Measurements from ENCODE around the gene TSPAN11.

The TSPAN11 gene

GRCh38 chr12:31037931-31038330 is 111.4 kb downstream of the TSPAN11 start:
- Histone ChIP-seq H3K14ac (ENCODE audit: low read length) (no peak overlapping the region), H2AFZ (ENCODE audit: low read length) (no peak overlapping the region), H3K36me3 (replicated peaks in 1 of 2; ENCODE audit: control insufficient read depth in 2 of 2, insufficient read depth in 2 of 2, low read length in 2 of 2) (no peaks in the 10 kb centered on the region), H3K23ac (ENCODE audit: low read depth, low read length, poor library complexity) (no peak overlapping the region), H2BK12ac (ENCODE audit: low read length) (no peak overlapping the region), H3K4me1 (ENCODE audit: control insufficient read depth in 2 of 2, insufficient read depth in 1 of 2, low read depth in 1 of 2, low read length in 2 of 2) (no peaks in the 10 kb centered on the region), H3K4ac (ENCODE audit: low read length) (no peak overlapping the region), H3K9me3 (replicated peaks in 1 of 2; ENCODE audit: control insufficient read depth in 2 of 2, insufficient read depth in 1 of 2, low read depth in 1 of 2, low read length in 2 of 2) (no peaks in the 10 kb centered on the region), H3K18ac (ENCODE audit: low read length) (no peak overlapping the region), H2AK5ac (ENCODE audit: low read depth, low read length) (no peak overlapping the region), H2BK120ac (ENCODE audit: low read depth, low read length) (no peak overlapping the region), H3K9ac (ENCODE audit: low read depth, low read length, poor library complexity) (no peak overlapping the region), H3K4me3 (ENCODE audit: low read length in 2 of 2) (no peak overlapping the region), H2BK5ac (ENCODE audit: low read length) (no peak overlapping the region), H3K27ac (replicated peaks; ENCODE audit: low read length) (no peak overlapping the region), H3K79me1 (ENCODE audit: low read depth, low read length) (no peaks in the 10 kb centered on the region), H3K4me2 (ENCODE audit: insufficient read depth, low read length, poor library complexity, severe bottlenecking) (no peak overlapping the region), H4K8ac (ENCODE audit: low read depth, low read length) (no peak overlapping the region), H3K27me3 (ENCODE audit: control insufficient read depth in 3 of 3, insufficient read depth in 3 of 3, low read depth in 1 of 3, low read length in 3 of 3) (peaks cover 0 to 3% (median 0%) of the 10 kb centered on the region in 3 experiments), H2BK15ac (ENCODE audit: low read length) (no peak overlapping the region), H4K91ac (ENCODE audit: low read depth, low read length, poor library complexity) (no peak overlapping the region)
- no CpG with 5 or more reads among the region's 2 CpGs for WGBS, 2 donors (ENCODE audit: extremely low coverage in 2 of 2, insufficient read length in 2 of 2, insufficient replicate concordance in 1 of 2)
- DNase-seq (ENCODE audit: low spot score): no peak

GRCh38 chr12:31041033-31041564 is 114.6 kb downstream of the TSPAN11 start:
- no peaks in the 10 kb centered on the region for H3K4me1 ChIP-seq (ENCODE audit: control insufficient read depth in 2 of 2, insufficient read depth in 1 of 2, low read depth in 1 of 2, low read length in 2 of 2)

More at GRCh38 chr12:31041033-31041564, 114.6 kb downstream of the TSPAN11 start:
- Histone ChIP-seq H3K23ac (ENCODE audit: low read depth, low read length, poor library complexity) (no peak overlapping the region), H3K18ac (ENCODE audit: low read length) (no peak overlapping the region), H4K91ac (ENCODE audit: low read depth, low read length, poor library complexity) (no peak overlapping the region), H2BK5ac (ENCODE audit: low read length) (no peak overlapping the region), H3K4me2 (ENCODE audit: insufficient read depth, low read length, poor library complexity, severe bottlenecking) (no peak overlapping the region), H3K36me3 (replicated peaks in 1 of 2; ENCODE audit: control insufficient read depth in 2 of 2, insufficient read depth in 2 of 2, low read length in 2 of 2) (no peaks in the 10 kb centered on the region), H3K79me1 (ENCODE audit: low read depth, low read length) (no peaks in the 10 kb centered on the region), H3K4ac (ENCODE audit: low read length) (no peak overlapping the region), H2BK15ac (ENCODE audit: low read length) (no peak overlapping the region), H3K9me3 (replicated peaks in 1 of 2; ENCODE audit: control insufficient read depth in 2 of 2, insufficient read depth in 1 of 2, low read depth in 1 of 2, low read length in 2 of 2) (no peaks in the 10 kb centered on the region), H3K14ac (ENCODE audit: low read length) (no peak overlapping the region), H4K8ac (ENCODE audit: low read depth, low read length) (no peak overlapping the region), H3K27me3 (ENCODE audit: control insufficient read depth in 3 of 3, insufficient read depth in 3 of 3, low read depth in 1 of 3, low read length in 3 of 3) (peaks cover 0 to 3% (median 0%) of the 10 kb centered on the region in 3 experiments), H3K9ac (ENCODE audit: low read depth, low read length, poor library complexity) (no peak overlapping the region), H3K4me3 (ENCODE audit: low read length in 2 of 2) (no peak overlapping the region), H2AK5ac (ENCODE audit: low read depth, low read length) (no peak overlapping the region), H2BK12ac (ENCODE audit: low read length) (no peak overlapping the region), H2AFZ (ENCODE audit: low read length) (no peak overlapping the region), H2BK120ac (ENCODE audit: low read depth, low read length) (no peak overlapping the region), H3K27ac (replicated peaks; ENCODE audit: low read length) (no peak overlapping the region)
- no peak for DNase-seq (ENCODE audit: low spot score)
- no CpG with 5 or more reads among the region's 8 CpGs for WGBS, 2 donors (ENCODE audit: extremely low coverage in 2 of 2, insufficient read length in 2 of 2, insufficient replicate concordance in 1 of 2)

Data from neuronal stem cell (in vitro differentiated cells).